ENCODE measurements around the gene DDA1.

Gene DDA1

GRCh38 chr19:17309965-17310461, 650 bp downstream of the DDA1 start:
- DNase-seq (ENCODE audit: extremely low read depth in 1 of 2, low read depth in 1 of 2) = no peak

- no peak for DNase-seq (ENCODE audit: extremely low read depth in 1 of 2, low read depth in 1 of 2)
Measured at GRCh38 chr19:17311455-17312188, 2.3 kb downstream of the DDA1 start.

- no peak for DNase-seq (ENCODE audit: extremely low read depth in 1 of 2, low read depth in 1 of 2)
Measured at GRCh38 chr19:17312189-17313113, 3.1 kb downstream of the DDA1 start.

- DNase-seq (ENCODE audit: extremely low read depth in 1 of 2, low read depth in 1 of 2) = no peak
Measured at GRCh38 chr19:17314007-17314593, 4.7 kb downstream of the DDA1 start.

- no peak for DNase-seq (ENCODE audit: extremely low read depth in 1 of 2, low read depth in 1 of 2)
Measured at GRCh38 chr19:17318966-17319365, 9.6 kb downstream of the DDA1 start.

GRCh38 chr19:17319473-17320238, 10.3 kb downstream of the DDA1 start:
- DNase-seq (ENCODE audit: extremely low read depth in 1 of 2, low read depth in 1 of 2) = no peak

GRCh38 chr19:17320435-17320834, 11.1 kb downstream of the DDA1 start:
- DNase-seq (ENCODE audit: extremely low read depth in 1 of 2, low read depth in 1 of 2) = no peak

- DNase-seq (ENCODE audit: extremely low read depth in 1 of 2, low read depth in 1 of 2) = no peak
Measured at GRCh38 chr19:17321655-17322489, 12.5 kb downstream of the DDA1 start.

- DNase-seq (ENCODE audit: extremely low read depth in 1 of 2, low read depth in 1 of 2) = no peak
Measured at GRCh38 chr19:17322854-17323253, 13.5 kb downstream of the DDA1 start.

- no peak for DNase-seq (ENCODE audit: extremely low read depth in 1 of 2, low read depth in 1 of 2)
Measured at GRCh38 chr19:17323300-17323963, 14.1 kb downstream of the DDA1 start.

GRCh38 chr19:17323964-17324332, 14.6 kb downstream of the DDA1 start:
- DNase-seq (ENCODE audit: extremely low read depth in 1 of 2, low read depth in 1 of 2) = no peak

GRCh38 chr19:17324357-17325114, 15.2 kb downstream of the DDA1 start:
- no peak for DNase-seq (ENCODE audit: extremely low read depth in 1 of 2, low read depth in 1 of 2)

GRCh38 chr19:17325133-17325532, 15.8 kb downstream of the DDA1 start:
- DNase-seq (ENCODE audit: extremely low read depth in 1 of 2, low read depth in 1 of 2) = no peak

GRCh38 chr19:17325881-17326594, 16.7 kb downstream of the DDA1 start:
- DNase-seq (ENCODE audit: extremely low read depth in 1 of 2, low read depth in 1 of 2) = no peak

- no peak for DNase-seq (ENCODE audit: extremely low read depth in 1 of 2, low read depth in 1 of 2)
Measured at GRCh38 chr19:17326595-17326966, 17.2 kb downstream of the DDA1 start.

GRCh38 chr19:17327068-17327653, 17.8 kb downstream of the DDA1 start:
- DNase-seq (ENCODE audit: extremely low read depth in 1 of 2, low read depth in 1 of 2) = no peak

- DNase-seq (ENCODE audit: extremely low read depth in 1 of 2, low read depth in 1 of 2) = no peak
Measured at GRCh38 chr19:17327654-17328516, 18.5 kb downstream of the DDA1 start.
